Upper lobe of right lung (tissue), 1 donor: ENCODE measurements around the gene RECK. TPM values are rescaled to one million over a fixed set of nuclear protein-coding genes. Genes with fewer than 3 reads are reported as not detected.
A peak's percentile ranks its signal among the peaks of the same experiment; 100 is the strongest.
"Not testable (repeated sequence)": the region's sequence is repeated elsewhere in the genome, so short reads cannot be mapped to it uniquely, and the experiment has no call there.

ENCODE experiments used
- ATAC-seq: fragments of 200-7000 bp; cut with Tn5 transposase; one replicate; pipeline ENCODE4 v1.9.1; 2020; ENCODE audit warnings: mild to moderate bottlenecking, moderate library complexity
- DNase-seq: peaks from one replicate; pipeline ENCODE4 v3.0.0-alpha.2; 2020
- H3K27ac ChIP-seq: fragments of 200-600 bp; one replicate; pipeline ENCODE4 v1.8.0; 2022
- H3K27me3 ChIP-seq: fragments of 200-600 bp; one replicate; pipeline ENCODE4 v1.8.0; 2022; ENCODE audit warnings: mild to moderate bottlenecking
- H3K36me3 ChIP-seq: fragments of 200-600 bp; one replicate; pipeline ENCODE4 v1.8.0; 2022
- H3K4me1 ChIP-seq: fragments of 200-600 bp; one replicate; pipeline ENCODE4 v1.8.0; 2022
- H3K4me3 ChIP-seq: fragments of 200-600 bp; one replicate; pipeline ENCODE4 v1.8.0; 2022; ENCODE audit warnings: mild to moderate bottlenecking
- H3K9me3 ChIP-seq: fragments of 200-600 bp; one replicate; pipeline ENCODE4 v1.8.0; 2022
- CTCF ChIP-seq: fragments of 200-600 bp; IDR thresholded peaks from one replicate; pipeline ENCODE4 v1.8.0; 2022; ENCODE audit warnings: antibody characterized with exemption
- intact Hi-C: fragments of 100-400 bp; cut with DNase I; formaldehyde crosslinking; loops from one replicate; pipeline ENCODE4 v1.11.0; 2022
- total RNA-seq: library from RNA; stranded (reverse); fragmentation: NEBNext Ultra II Directional; extraction: Animal tissue kit (Norgen Biotek cat#: 25700); gene quantifications from one replicate; pipeline ENCODE4 v1.2.1, GENCODE V29; 2021
- donor health status: DM: no; HTN: yes; CAD: no; lungs with severe emphysema.

The RECK gene
- total RNA-seq, 1 donor from 2014 or later = 20.1 TPM

DNA sequence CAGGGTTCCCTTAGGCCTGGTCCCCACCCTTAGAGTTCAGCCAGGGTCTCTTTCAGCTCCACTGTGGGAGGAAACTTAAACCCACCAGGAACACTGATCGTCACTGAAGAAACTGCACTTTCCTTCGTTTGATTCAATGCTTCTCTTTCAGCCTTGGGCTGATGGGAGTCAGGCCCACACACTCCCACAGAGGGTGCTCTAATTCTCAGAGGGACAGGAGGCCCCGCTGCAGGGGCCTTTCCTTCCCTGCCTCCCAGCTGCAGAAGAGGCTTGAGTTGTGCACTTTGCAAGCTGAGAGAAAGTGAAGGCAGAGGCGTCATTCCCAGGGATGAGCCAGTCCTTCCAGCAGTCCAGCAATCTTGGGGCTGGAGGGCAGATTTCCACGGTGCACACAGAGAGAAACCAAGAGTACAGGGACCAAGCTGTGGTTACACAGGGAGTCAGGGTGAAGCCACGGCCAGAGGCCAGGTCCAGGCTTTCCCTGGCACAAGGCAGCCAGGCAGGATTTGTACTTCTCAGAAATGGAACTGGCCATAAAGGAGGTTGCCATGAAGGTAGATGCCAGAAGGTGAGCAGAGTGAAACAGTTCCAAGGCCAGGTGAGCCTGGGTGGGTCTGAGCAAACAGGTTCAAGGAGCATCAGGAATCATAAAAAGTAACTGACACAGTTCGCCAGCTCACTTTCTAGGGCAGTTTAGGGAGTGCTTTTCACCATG is 89.5 kb downstream of the RECK start:
- Histone ChIP-seq H3K27ac (no peak overlapping the region), H3K4me3 (no peak overlapping the region), H3K27me3 (no peaks in the 10 kb centered on the region), H3K36me3 (peaks cover 10% of the 10 kb centered on the region), H3K9me3 (no peaks in the 10 kb centered on the region), H3K4me1 (peaks cover 13% of the 10 kb centered on the region)
- DNase-seq = no peak
- no peak for TF ChIP-seq CTCF
- intact Hi-C loops = no loop called here
- ATAC-seq = no peak

- intact Hi-C loops = no loop called here
- no peaks in the 10 kb centered on the region for H3K9me3 ChIP-seq
- peak; percentile 90 for ATAC-seq
- H3K27me3 ChIP-seq = no peaks in the 10 kb centered on the region
- peak overlapping the region; percentile 51 for H3K27ac ChIP-seq
- no peak for TF ChIP-seq CTCF
- no peak overlapping the region for H3K4me3 ChIP-seq
- DNase-seq = no peak
- peaks cover 13% of the 10 kb centered on the region for H3K4me1 ChIP-seq
- peaks cover 6% of the 10 kb centered on the region for H3K36me3 ChIP-seq
Observed at GRCh38 chr9:36127652-36128244, 91.0 kb downstream of the RECK start.

- Histone ChIP-seq H3K4me1 (peaks cover 13% of the 10 kb centered on the region), H3K9me3 (no peaks in the 10 kb centered on the region), H3K36me3 (no peaks in the 10 kb centered on the region), H3K27ac (peak overlapping the region; percentile 51), H3K4me3 (no peak overlapping the region), H3K27me3 (no peaks in the 10 kb centered on the region)
- ATAC-seq (peak; percentile 68), DNase-seq (no peak)
- no peak for TF ChIP-seq CTCF
- intact Hi-C loops = no loop called here
Observed at GRCh38 chr9:36128349-36128748, 91.6 kb downstream of the RECK start.

- H3K9me3 ChIP-seq = no peaks in the 10 kb centered on the region
- intact Hi-C loops = no loop called here
- no peaks in the 10 kb centered on the region for H3K27me3 ChIP-seq
- DNase-seq = no peak
- peaks cover 13% of the 10 kb centered on the region for H3K4me1 ChIP-seq
- TF ChIP-seq CTCF = no peak
- peak; percentile 46 for ATAC-seq
- no peak overlapping the region for H3K27ac ChIP-seq
- no peaks in the 10 kb centered on the region for H3K36me3 ChIP-seq
- H3K4me3 ChIP-seq = no peak overlapping the region
Observed at GRCh38 chr9:36129139-36129538, 92.4 kb downstream of the RECK start.

GRCh38 chr9:36131666-36132065 is 95.0 kb downstream of the RECK start:
- H3K4me1 ChIP-seq = peaks cover 13% of the 10 kb centered on the region
- DNase-seq, H3K9me3 ChIP-seq, H3K27ac ChIP-seq, H3K36me3 ChIP-seq, intact Hi-C loops, ATAC-seq, H3K4me3 ChIP-seq, H3K27me3 ChIP-seq: not testable (repeated sequence)

DNA sequence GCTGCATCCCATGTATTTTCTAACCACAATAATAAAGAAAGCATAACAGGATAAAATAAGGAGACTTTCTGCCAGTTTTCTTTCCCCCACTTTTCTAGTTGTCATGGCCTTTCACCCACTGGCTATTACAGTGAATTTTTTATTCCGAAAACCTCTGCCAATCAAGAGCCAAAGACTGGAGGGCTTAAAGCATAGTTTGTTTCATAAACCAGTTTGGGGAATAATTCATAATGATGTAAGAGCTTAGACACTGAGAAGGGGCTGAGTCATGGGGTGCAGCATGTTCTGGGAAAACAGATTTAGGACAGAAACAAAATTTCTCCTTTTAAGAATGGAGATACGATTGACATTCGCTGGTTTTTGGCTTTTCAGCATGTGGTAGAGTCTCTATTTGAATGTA is 95.4 kb downstream of the RECK start:
- ATAC-seq = no peak
- intact Hi-C loops = no loop called here
- H3K27ac ChIP-seq = no peak overlapping the region
- H3K36me3 ChIP-seq = no peaks in the 10 kb centered on the region
- no peak for TF ChIP-seq CTCF
- H3K27me3 ChIP-seq = no peaks in the 10 kb centered on the region
- peaks cover 12% of the 10 kb centered on the region for H3K4me1 ChIP-seq
- H3K4me3 ChIP-seq = no peak overlapping the region
- DNase-seq = no peak
- H3K9me3 ChIP-seq = no peaks in the 10 kb centered on the region
